Stimulated activated CD8-positive, alpha-beta memory T cell treated with anti-CD3 and anti-CD28 coated beads, Interleukin-7, amount 100 ng/mL, for 24 hours (primary cell): ENCODE measurements around the gene OGA.

Source experiments
- DNase-seq: peaks from one replicate; pipeline ENCODE4 v3.0.0-alpha.2; 2020; ENCODE audit warnings: low read depth

The OGA gene

GRCh38 chr10:101818119-101818871, at the start of gene OGA:
Gene OGA, minus strand, starts transcription at chr10:101818444. Its CDS starts 422 bp downstream, at chr10:101818022.
- DNase-seq, result peak; percentile 96

DNA sequence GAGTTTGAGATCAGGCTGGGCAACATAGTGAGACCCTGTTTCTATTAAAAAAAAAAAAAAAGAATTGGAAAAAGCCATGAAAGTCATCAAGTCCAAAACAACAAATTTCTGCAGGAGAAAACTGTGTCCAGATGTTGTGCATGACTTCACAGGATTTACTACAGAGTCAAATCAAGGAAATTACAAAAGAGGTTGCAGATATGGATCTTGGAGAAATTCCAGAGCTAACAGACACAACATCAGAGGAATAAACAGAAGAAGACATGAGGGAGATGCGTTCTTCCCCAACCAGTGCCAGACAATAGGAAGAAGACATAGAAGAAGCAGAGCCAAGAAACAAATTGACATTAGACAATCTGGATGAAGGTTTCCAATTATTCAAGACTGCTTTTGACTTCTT, 49.7 kb upstream of the OGA start:
- DNase-seq, result no peak

DNA sequence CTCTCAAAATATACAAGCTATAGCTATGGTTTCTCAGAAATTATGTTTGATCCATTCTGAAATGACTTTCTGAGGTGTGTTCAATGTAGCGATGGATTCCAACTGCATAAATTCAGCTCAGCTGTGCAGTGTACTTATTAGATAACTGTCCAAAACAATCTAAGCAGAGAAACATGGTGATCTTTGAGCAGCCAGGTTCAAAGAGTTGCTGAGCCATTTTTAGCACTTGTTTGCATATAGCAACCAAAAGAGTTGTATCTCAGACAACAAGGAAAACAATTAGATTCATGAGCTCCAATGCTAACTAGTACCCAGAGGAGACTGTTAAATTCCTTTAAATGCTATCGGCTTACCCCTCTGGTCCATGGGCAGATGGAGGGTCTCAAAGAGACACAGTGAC, 41.3 kb upstream of the OGA start:
- no peak for DNase-seq

- no peak for DNase-seq
Measured at GRCh38 chr10:101858723-101859500, 40.7 kb upstream of the OGA start.

GRCh38 chr10:101857802-101858476, 39.7 kb upstream of the OGA start:
- no peak for DNase-seq

DNA sequence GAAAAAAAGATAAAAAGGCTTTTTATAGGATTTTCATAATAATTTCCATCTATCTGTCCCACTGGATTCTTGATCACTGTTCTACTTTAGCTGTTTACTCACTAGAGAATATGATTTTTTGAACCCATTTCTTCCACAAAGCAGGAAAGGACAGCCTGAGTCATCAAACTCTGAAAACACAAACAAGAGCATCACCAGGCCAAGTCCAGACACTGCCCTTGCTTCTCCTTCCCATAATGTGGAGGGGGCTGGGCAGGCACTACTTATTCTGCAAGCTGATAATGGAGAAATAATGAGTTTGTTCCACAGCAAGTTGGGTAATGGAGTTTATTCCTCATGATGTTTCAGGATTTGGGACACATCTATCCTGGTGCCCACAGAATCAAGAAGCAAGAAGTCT, 38.4 kb upstream of the OGA start:
- DNase-seq, result no peak

DNA sequence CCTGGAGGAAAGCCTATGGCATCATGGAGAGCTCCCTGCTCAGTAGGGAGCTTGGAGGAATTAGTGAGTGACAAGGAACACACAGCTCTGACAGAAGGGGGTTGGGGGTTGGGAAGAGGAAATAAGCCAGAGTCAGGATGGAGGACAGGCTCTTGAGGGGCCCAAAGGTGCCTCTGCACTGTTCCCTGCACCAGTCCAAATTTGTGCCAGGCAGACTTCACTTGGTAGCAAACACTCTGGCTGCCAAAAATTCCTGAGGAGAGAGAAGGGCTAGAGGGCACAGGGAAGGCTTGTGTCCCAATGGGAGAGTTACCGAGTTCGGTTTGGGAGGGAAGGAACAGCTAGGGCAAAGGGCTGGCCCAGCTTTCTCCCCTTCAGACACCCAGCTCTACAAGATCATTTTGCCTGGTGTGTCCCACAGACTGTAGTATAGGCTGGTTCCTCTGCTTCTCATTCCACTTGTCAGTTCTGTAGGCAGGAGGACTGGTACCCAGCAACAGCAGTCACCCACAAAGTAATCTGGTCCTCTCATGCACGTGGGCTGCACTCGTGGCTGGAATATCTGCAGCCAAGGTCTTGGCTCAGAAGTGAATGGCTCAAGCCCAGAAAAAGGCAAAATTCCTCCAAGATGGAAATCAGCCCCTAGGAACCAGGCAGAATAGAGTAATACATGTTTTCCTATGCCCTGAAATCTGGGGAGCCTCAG, 33.3 kb upstream of the OGA start:
- no peak for DNase-seq

DNA sequence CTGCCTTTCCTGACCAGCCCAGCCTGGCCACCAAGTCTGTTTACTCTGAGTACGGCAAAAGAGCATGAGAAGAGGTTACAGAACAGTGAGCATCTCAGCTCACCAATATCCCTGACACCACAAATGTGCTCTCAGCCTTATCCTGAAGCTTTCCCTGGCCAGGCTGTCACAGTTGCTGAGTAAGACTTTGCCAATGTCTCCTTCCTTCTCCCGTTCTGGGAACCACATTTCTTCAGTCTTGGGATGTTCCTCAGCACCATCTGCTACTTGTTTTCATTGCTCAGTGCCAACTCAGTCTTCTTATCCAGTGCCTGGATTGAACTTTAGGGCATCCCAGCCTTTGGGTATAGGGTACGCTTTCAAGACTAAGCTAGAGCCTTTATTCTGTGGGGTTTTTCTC, 32.5 kb upstream of the OGA start:
- no peak for DNase-seq

DNA sequence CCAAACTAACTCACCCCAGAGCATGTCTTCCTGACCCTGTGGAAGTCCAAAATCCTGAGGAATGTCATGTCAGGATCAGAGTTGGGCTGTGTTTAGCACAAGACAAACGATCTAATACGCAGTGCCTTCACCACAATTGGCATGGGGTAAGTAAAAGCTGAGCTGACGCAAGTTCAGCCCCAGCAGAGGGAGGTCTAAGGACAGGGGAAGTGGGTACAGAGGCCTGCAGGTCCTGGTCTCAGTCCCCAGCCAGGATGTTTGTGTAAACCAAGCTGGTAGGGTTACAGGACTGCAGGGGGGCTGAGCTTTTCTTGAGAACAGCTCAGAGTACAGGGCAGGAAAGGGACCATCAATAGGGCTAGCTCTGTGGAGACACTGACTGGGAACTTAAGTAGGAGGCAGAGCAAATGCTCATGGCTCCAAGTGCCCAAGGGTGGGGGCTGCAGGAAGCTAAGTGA, 30.7 kb upstream of the OGA start:
- no peak for DNase-seq

- no peak for DNase-seq
Measured at GRCh38 chr10:101848408-101848807, 30.2 kb upstream of the OGA start.

GRCh38 chr10:101845893-101846292, 27.6 kb upstream of the OGA start:
- no peak for DNase-seq

DNA sequence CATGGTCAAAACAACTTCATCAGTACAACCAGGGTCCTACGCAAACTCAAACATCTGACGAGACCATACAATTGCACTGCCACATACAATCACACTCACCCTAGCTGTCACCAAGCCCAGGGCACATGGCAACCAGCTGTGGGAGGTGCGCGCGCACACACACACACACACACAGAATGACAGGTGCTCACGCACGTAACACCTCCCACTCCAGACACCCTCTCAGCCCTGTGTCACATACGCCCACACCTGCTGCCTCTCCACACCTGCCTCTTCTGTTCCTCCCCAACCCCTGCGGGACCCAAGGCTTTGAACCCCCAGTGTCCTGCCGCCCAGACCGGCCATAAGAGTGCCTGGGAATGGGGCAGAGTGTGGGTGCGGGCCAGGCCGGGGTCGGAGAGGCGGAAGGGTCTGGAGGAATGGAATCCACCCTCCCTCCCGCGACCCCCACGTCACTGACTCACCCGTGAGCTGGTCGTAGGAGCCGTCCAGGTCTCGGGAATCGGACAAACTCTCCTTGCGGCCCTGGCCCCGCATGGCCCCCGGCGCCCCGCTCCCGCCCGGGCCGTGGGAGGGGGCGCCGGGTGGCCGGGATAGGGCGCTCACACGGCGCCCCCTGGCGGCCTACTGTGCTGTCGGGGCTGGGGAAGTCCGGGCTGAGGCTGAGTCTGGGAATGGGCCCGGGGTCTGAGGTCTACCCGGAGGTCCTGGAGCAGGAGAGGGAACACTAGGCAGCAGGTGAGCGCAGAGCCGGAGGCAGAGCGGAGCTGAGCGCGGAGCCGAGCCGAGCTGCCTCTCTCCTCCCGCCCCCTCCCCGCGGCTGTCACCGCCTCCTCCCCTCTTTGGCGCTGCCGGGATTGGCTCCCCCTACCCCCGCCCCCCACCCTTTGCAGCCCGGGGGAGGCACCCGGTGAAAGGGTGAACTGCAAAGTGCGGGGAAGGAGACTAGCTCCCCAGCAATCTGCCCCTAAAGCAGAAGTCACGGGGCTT, 25.1 kb upstream of the OGA start, which contains the start of gene KCNIP2:
KCNIP2 (minus strand) TSS at position 769 of the 990 bp plus-strand sequence; CDS start at position 537, 232 bp downstream.
- no peak for DNase-seq

DNA sequence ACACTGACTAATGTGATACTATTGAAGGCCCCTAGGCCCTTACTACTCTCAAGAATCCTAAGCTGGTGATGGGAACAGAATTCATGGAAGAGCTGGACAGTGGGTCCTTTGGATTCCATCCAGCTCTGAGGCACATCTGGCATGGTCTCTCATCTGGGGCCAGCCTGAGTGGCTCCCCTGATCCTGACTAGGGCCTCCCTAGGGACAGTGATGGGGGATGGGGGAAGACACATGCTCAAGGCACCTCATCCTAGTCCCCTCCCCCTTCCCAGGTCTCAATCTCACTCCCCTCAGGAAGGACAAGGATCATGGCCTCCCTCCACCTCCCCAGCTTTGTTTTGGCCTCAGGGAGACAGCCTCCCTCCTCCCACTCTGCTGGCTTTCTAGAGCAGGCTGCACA, 23.6 kb upstream of the OGA start:
- no peak for DNase-seq

GRCh38 chr10:101840741-101841453, 22.7 kb upstream of the OGA start:
- DNase-seq, result peak; percentile 56

DNA sequence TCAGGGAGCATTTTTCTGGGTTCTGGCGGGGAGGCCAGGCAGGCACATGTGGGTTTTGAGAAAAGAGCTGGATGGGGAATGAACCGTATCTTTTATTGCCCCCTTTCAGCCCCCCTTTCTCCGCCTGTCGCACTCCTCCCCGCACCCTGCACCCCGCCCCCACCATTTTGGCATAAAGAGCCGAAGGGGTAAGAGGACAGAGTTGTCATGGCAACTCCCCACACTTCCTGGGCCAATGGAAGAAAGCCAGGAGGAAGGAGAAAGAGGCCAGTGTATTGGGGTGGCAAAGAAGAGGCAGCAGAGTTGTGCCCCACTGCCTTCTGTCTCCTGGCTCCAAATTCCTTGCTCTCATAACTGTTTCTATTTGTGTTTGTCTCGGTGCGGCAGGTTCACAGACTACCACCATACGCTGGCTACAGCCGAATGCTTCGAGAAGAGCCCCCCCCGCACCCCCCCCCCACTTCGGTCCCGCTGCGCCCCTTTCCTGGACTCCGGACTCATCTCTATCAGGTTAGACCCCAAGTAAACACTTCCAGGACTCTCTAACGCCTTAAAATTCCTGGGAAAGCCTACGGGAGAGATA, 21.9 kb upstream of the OGA start:
- DNase-seq, result no peak

- no peak for DNase-seq
Measured at GRCh38 chr10:101839416-101840063, 21.3 kb upstream of the OGA start.

DNA sequence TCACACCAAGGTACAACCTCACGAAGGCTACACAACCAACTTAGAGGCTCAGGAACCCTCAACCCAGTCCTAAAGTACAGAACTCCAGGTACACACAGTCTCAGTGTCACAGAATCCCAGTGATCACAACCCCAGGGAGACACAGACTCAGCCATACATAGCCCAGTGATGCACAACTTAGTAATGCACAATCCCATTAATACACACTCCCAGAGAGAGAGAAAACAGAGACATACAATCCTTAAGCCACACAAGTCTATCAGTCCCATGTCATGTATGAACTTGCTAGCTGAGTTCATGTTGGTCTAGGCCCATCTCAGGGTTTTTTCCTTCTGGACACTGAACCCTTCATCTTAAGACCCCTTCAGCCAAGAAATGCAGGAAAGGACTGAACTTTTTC, 20.8 kb upstream of the OGA start:
- no peak for DNase-seq

- DNase-seq, result no peak
Measured at GRCh38 chr10:101838416-101838970, 20.2 kb upstream of the OGA start.

GRCh38 chr10:101837748-101838147, 19.5 kb upstream of the OGA start:
- no peak for DNase-seq
